HepG2 (cell line): Measurements from ENCODE around the gene CRKL. TPM values are rescaled to one million over a fixed set of nuclear protein-coding genes. Genes with fewer than 3 reads are reported as not detected.

ENCODE experiments used
- ARID2 ChIP-seq: sonication (generic); formaldehyde crosslinking; IDR thresholded peaks from 2 replicates; pipeline ENCODE4 v1.8.1; 2022; ENCODE audit warnings: mild to moderate bottlenecking, missing genetic modification reagents, borderline replicate concordance
- GFI1 ChIP-seq: sonication (generic); formaldehyde crosslinking; IDR thresholded peaks from 2 replicates; pipeline ENCODE4 v1.5.0; 2020; ENCODE audit warnings: missing genetic modification reagents, mild to moderate bottlenecking, borderline replicate concordance
- KLF16 ChIP-seq, 2 experiments: sonication (generic) in 1 of 2; formaldehyde crosslinking in 1 of 2; IDR thresholded peaks; 2 replicates each; pipeline versions ENCODE4 v1.6.1 to v1.8.0; 2016 to 2023; ENCODE audit warnings: missing genetic modification reagents in 2 of 2, missing compliant biosample characterization in 1 of 2
- MAF1 ChIP-seq: sonication (generic); formaldehyde crosslinking; IDR thresholded peaks from 2 replicates; pipeline ENCODE4 v1.5.0; 2020; ENCODE audit warnings: missing genetic modification reagents, borderline replicate concordance
- NFE2L2 ChIP-seq: fragments of 150-350 bp; IDR thresholded peaks from 2 replicates; pipeline ENCODE4 v1.6.1; 2014; ENCODE audit warnings: low read length
- POGZ ChIP-seq: sonication (generic); formaldehyde crosslinking; IDR thresholded peaks from 2 replicates; pipeline ENCODE4 v1.4.0; 2020; ENCODE audit warnings: mild to moderate bottlenecking, missing genetic modification reagents
- POLR2A ChIP-seq, 2 experiments: IDR thresholded peaks; 2 replicates each; pipeline ENCODE4 v1.6.1; 2011; ENCODE audit warnings: low read depth in 2 of 2, low read length in 2 of 2, mild to moderate bottlenecking in 1 of 2, moderate library complexity in 1 of 2; ENCODE audit not compliant: insufficient read depth in 1 of 2
- RFXAP ChIP-seq: sonication (generic); formaldehyde crosslinking; IDR thresholded peaks from 2 replicates; pipeline ENCODE4 v1.4.0; 2020; ENCODE audit warnings: missing genetic modification reagents, borderline replicate concordance
- ZNF180 ChIP-seq: sonication (generic); formaldehyde crosslinking; IDR thresholded peaks from 2 replicates; pipeline ENCODE4 v1.4.0; 2020; ENCODE audit warnings: low read depth, missing genetic modification reagents, borderline replicate concordance
- ZNF205 ChIP-seq: IDR thresholded peaks from 2 replicates; pipeline ENCODE4 v1.6.1; 2018; ENCODE audit warnings: missing biosample characterization, missing genetic modification reagents
- ZNF33B ChIP-seq: sonication (generic); formaldehyde crosslinking; IDR thresholded peaks from 2 replicates; pipeline ENCODE4 v1.5.1; 2020; ENCODE audit warnings: mild to moderate bottlenecking, missing genetic modification reagents
- ZNF589 ChIP-seq: sonication (generic); formaldehyde crosslinking; conservative IDR thresholded peaks from 2 replicates; pipeline ENCODE4 v1.8.0; 2022; ENCODE audit warnings: mild to moderate bottlenecking, moderate library complexity, missing genetic modification reagents
- ZNF605 ChIP-seq: sonication (generic); formaldehyde crosslinking; IDR thresholded peaks from 2 replicates; pipeline ENCODE4 v1.8.0; 2022; ENCODE audit warnings: mild to moderate bottlenecking, missing genetic modification reagents
- ZNF724P ChIP-seq: sonication (generic); formaldehyde crosslinking; IDR thresholded peaks from 2 replicates; pipeline ENCODE4 v1.8.0; 2022; ENCODE audit warnings: missing genetic modification reagents, borderline replicate concordance
- ZNF782 ChIP-seq: sonication (generic); formaldehyde crosslinking; IDR thresholded peaks from 2 replicates; pipeline ENCODE4 v1.4.0; 2020; ENCODE audit warnings: missing genetic modification reagents, mild to moderate bottlenecking, borderline replicate concordance
- polyA plus RNA-seq, 8 experiments: library from polyadenylated mRNA; depleted of rRNA in 3 of 8; stranded (reverse) in 7 of 8; unstranded in 1 of 8; fragments of >200 nt; fragmentation: Illumina TruSeq in 4 of 8; extraction: Trizol in 4 of 8; gene quantifications; 2 replicates each; pipeline versions ENCODE4 v1.2.1 to v1.2.3, GENCODE V29; 2011 to 2016; ENCODE audit warnings: low read depth in 4 of 8, missing spikeins in 1 of 8, mixed read lengths in 1 of 8; ENCODE audit not compliant: insufficient read depth in 1 of 8
- total RNA-seq, 5 experiments: library from RNA; depleted of rRNA; stranded (reverse); fragments of >200 nt; fragmentation: Illumina TruSeq; extraction: Trizol; gene quantifications; 2 replicates each; pipeline ENCODE4 v1.2.3, GENCODE V29; 2016; ENCODE audit warnings: low read depth in 1 of 5
- TF ChIP-seq, protein P1 (sequence below), 2 experiments: fragments of 450-650 bp in 1 of 2; sonication (generic) in 1 of 2; formaldehyde crosslinking in 1 of 2; IDR thresholded peaks; 2 replicates each; pipeline versions ENCODE4 v1.6.1 to v1.8.0; 2016 to 2022; ENCODE audit warnings: antibody characterized with exemption in 1 of 2, mild to moderate bottlenecking in 1 of 2, missing genetic modification reagents in 1 of 2
- TF ChIP-seq, protein P2 (sequence below): sonication (generic); formaldehyde crosslinking; IDR thresholded peaks from 2 replicates; pipeline ENCODE4 v1.4.0; 2020; ENCODE audit warnings: missing genetic modification reagents
- TF ChIP-seq, protein P3 (sequence below): sonication (generic); formaldehyde crosslinking; IDR thresholded peaks from 2 replicates; pipeline ENCODE4 v1.5.0; 2020; ENCODE audit warnings: mild to moderate bottlenecking, missing genetic modification reagents

The CRKL gene
- total and polyA plus RNA-seq, 2 of the 13 experiments (the other 11 are each of a cell fraction or from before 2014, with no cell fraction given): 37.4 to 60.6 TPM

DNA sequence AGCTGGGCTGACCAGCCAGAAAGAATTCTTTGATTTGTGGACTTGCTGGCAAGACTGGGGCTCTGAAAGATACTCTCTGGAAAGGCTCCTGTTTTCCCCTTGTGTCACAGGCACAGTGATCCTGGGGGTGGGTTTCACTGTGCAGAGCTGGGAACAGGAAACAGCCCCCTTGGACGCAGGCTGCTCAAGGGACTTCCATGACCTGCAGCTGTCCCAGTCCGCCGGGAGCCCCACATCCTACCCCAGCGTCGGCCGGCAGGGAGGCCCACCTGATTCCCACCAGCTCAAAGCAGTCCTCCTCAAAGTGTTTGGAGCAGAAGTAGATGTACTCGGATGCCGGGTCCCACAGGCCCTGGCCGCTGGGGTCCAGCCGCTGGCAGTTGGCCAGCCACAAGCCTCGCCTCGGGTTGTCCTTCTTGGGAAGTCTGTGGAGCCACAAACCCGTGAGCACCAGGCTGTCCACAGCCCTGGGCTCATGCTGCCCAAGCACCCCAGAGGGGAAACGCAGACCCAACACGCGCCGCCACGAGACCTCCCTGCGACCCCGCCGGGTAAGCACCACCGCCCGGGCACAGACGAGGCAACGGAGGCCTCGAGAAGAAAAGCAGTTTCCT, 83.9 kb downstream of the CRKL start (continued):
- TF ChIP-seq, protein P1, sequence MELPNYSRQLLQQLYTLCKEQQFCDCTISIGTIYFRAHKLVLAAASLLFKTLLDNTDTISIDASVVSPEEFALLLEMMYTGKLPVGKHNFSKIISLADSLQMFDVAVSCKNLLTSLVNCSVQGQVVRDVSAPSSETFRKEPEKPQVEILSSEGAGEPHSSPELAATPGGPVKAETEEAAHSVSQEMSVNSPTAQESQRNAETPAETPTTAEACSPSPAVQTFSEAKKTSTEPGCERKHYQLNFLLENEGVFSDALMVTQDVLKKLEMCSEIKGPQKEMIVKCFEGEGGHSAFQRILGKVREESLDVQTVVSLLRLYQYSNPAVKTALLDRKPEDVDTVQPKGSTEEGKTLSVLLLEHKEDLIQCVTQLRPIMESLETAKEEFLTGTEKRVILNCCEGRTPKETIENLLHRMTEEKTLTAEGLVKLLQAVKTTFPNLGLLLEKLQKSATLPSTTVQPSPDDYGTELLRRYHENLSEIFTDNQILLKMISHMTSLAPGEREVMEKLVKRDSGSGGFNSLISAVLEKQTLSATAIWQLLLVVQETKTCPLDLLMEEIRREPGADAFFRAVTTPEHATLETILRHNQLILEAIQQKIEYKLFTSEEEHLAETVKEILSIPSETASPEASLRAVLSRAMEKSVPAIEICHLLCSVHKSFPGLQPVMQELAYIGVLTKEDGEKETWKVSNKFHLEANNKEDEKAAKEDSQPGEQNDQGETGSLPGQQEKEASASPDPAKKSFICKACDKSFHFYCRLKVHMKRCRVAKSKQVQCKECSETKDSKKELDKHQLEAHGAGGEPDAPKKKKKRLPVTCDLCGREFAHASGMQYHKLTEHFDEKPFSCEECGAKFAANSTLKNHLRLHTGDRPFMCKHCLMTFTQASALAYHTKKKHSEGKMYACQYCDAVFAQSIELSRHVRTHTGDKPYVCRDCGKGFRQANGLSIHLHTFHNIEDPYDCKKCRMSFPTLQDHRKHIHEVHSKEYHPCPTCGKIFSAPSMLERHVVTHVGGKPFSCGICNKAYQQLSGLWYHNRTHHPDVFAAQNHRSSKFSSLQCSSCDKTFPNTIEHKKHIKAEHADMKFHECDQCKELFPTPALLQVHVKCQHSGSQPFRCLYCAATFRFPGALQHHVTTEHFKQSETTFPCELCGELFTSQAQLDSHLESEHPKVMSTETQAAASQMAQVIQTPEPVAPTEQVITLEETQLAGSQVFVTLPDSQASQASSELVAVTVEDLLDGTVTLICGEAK (IDR thresholded peaks at IDR 0.05): no peak
- TF ChIP-seq, protein P1 (CRISPR knock-in tag; IDR thresholded peaks at IDR 0.05): no peak
- TF ChIP-seq ZNF33B (CRISPR knock-in tag) (no peak), RFXAP (CRISPR knock-in tag) (no peak), ARID2 (CRISPR knock-in tag) (peak; percentile 82; the same call in 1 of the 2 replicates), GFI1 (CRISPR knock-in tag) (no peak), MAF1 (0 out of 2 replicates have a peak, but pooled peaks have one; percentile 18), NFE2L2 (no peak), POLR2A (IDR thresholded peaks at IDR 0.05; ENCODE audit: insufficient read depth in 1 of 2, low read depth in 2 of 2, low read length in 2 of 2) (no peak), ZNF605 (CRISPR knock-in tag) (no peak), ZNF589 (no peak), KLF16 (CRISPR knock-in tag; IDR thresholded peaks at IDR 0.05) (0 out of 4 replicates have a peak, but pooled peaks of 1 of the 2 experiments have one; percentile 9), ZNF724P (CRISPR knock-in tag) (no peak), ZNF782 (CRISPR knock-in tag) (no peak), POGZ (CRISPR knock-in tag) (no peak), ZNF205 (CRISPR knock-in tag) (no peak), ZNF180 (0 out of 2 replicates have a peak, but pooled peaks have one; percentile 20)
- TF ChIP-seq, protein P2, sequence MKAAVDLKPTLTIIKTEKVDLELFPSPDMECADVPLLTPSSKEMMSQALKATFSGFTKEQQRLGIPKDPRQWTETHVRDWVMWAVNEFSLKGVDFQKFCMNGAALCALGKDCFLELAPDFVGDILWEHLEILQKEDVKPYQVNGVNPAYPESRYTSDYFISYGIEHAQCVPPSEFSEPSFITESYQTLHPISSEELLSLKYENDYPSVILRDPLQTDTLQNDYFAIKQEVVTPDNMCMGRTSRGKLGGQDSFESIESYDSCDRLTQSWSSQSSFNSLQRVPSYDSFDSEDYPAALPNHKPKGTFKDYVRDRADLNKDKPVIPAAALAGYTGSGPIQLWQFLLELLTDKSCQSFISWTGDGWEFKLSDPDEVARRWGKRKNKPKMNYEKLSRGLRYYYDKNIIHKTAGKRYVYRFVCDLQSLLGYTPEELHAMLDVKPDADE (CRISPR knock-in tag): 0 out of 2 replicates have a peak, but pooled peaks have one; percentile 66
- TF ChIP-seq, protein P3, sequence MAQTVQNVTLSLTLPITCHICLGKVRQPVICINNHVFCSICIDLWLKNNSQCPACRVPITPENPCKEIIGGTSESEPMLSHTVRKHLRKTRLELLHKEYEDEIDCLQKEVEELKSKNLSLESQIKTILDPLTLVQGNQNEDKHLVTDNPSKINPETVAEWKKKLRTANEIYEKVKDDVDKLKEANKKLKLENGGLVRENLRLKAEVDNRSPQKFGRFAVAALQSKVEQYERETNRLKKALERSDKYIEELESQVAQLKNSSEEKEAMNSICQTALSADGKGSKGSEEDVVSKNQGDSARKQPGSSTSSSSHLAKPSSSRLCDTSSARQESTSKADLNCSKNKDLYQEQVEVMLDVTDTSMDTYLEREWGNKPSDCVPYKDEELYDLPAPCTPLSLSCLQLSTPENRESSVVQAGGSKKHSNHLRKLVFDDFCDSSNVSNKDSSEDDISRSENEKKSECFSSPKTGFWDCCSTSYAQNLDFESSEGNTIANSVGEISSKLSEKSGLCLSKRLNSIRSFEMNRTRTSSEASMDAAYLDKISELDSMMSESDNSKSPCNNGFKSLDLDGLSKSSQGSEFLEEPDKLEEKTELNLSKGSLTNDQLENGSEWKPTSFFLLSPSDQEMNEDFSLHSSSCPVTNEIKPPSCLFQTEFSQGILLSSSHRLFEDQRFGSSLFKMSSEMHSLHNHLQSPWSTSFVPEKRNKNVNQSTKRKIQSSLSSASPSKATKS (CRISPR knock-in tag): no peak
